ENCODE results near the gene SOCS7. TPM values are rescaled to one million over a fixed set of nuclear protein-coding genes. Genes with fewer than 3 reads are reported as not detected.

The SOCS7 gene
- total RNA-seq, 2 experiments from 2014 or later: 18.0 to 18.9 TPM

- peak overlapping the region; percentile 80 for H3K4me3 Mint-ChIP-seq
- H3K36me3 Mint-ChIP-seq (ENCODE audit: low read depth): no peaks in the 10 kb centered on the region
- ChIA-PET POLR2A (interaction anchor here (1.0 to 1.6 kb wide), 3 partner anchors 8 to 21 kb away, joined by 3 to 5 read pairs (median 3); no protein-coding TSS in a partner anchor), CTCF (interaction anchor here (0.9 to 11.9 kb wide), 20 partner anchors 11 to 576 kb away, joined by 3 to 203 read pairs (median 12); partner anchors contain the start of gene ARHGAP23)
- TF ChIP-seq CTCF (IDR thresholded peaks at IDR 0.05): no peak
- no peaks in the 10 kb centered on the region for H3K9me3 Mint-ChIP-seq
- ATAC-seq (no peak), DNase-seq (no peak)
- H3K27me3 Mint-ChIP-seq: no peaks in the 10 kb centered on the region
- peaks cover 30% of the 10 kb centered on the region for H3K4me1 Mint-ChIP-seq (ENCODE audit: low read depth)
- no peak overlapping the region for H3K27ac Mint-ChIP-seq
- intact Hi-C loops (cut with micrococcal nuclease): no loop called here
Measured at GRCh38 chr17:38350035-38350434, 1.6 kb upstream of the SOCS7 start.

GRCh38 chr17:38352245-38353085, 821 bp downstream of the SOCS7 start:
- POLR2A ChIA-PET: interaction anchor here (0.7 to 1.0 kb wide), 3 partner anchors 18 to 64 kb away, joined by 3 to 4 read pairs (median 3); no protein-coding TSS in a partner anchor
- Mint-ChIP-seq H3K4me1 (ENCODE audit: low read depth) (peaks cover 48% of the 10 kb centered on the region), H3K4me3 (peak overlapping the region; percentile 73), H3K27me3 (no peaks in the 10 kb centered on the region), H3K27ac (no peak overlapping the region), H3K9me3 (no peaks in the 10 kb centered on the region), H3K36me3 (ENCODE audit: low read depth) (no peaks in the 10 kb centered on the region)
- TF ChIP-seq CTCF (IDR thresholded peaks at IDR 0.05): no peak
- CTCF ChIA-PET: interaction anchor here (1.1 to 11.9 kb wide), 6 partner anchors 12 to 72 kb away, joined by 3 to 203 read pairs (median 8); no protein-coding TSS in a partner anchor
- intact Hi-C loops (cut with micrococcal nuclease): no loop called here
- peak; percentile 42 for DNase-seq
- no peak for ATAC-seq

GRCh38 chr17:38353086-38353604, 1.5 kb downstream of the SOCS7 start:
- POLR2A ChIA-PET: interaction anchor here (0.9 to 1.4 kb wide), 3 partner anchors 10 to 63 kb away, joined by 3 to 4 read pairs (median 3); no protein-coding TSS in a partner anchor
- ATAC-seq: no peak

GRCh38 chr17:38353668-38354067, 2.0 kb downstream of the SOCS7 start:
- H3K27me3 Mint-ChIP-seq: no peaks in the 10 kb centered on the region
- no peaks in the 10 kb centered on the region for H3K9me3 Mint-ChIP-seq
- CTCF ChIA-PET: interaction anchor here (0.5 to 11.9 kb wide), 9 partner anchors 11 to 1936 kb away, joined by 3 to 203 read pairs (median 4); partner anchors contain the start of gene ARHGAP23
- no peaks in the 10 kb centered on the region for H3K36me3 Mint-ChIP-seq (ENCODE audit: low read depth)
- DNase-seq: no peak
- POLR2A ChIA-PET: interaction anchor here (1.1 to 1.9 kb wide), 3 partner anchors 10 to 19 kb away, joined by 3 to 9 read pairs (median 3); no protein-coding TSS in a partner anchor
- ATAC-seq: no peak
- intact Hi-C loops (cut with micrococcal nuclease): no loop called here
- H3K4me1 Mint-ChIP-seq (ENCODE audit: low read depth): peaks cover 53% of the 10 kb centered on the region
- no peak overlapping the region for H3K27ac Mint-ChIP-seq
- peak overlapping the region; percentile 73 for H3K4me3 Mint-ChIP-seq
- no peak for TF ChIP-seq CTCF (IDR thresholded peaks at IDR 0.05)

More at GRCh38 chr17:38353086-38353604, 1.5 kb downstream of the SOCS7 start:
- DNase-seq: no peak
- Mint-ChIP-seq H3K27ac (no peak overlapping the region), H3K4me1 (ENCODE audit: low read depth) (peaks cover 52% of the 10 kb centered on the region), H3K9me3 (no peaks in the 10 kb centered on the region), H3K36me3 (ENCODE audit: low read depth) (no peaks in the 10 kb centered on the region), H3K27me3 (no peaks in the 10 kb centered on the region), H3K4me3 (peak overlapping the region; percentile 73)
- CTCF ChIA-PET: interaction anchor here (0.5 to 11.9 kb wide), 7 partner anchors 11 to 1936 kb away, joined by 3 to 203 read pairs (median 7); no protein-coding TSS in a partner anchor
- no peak for TF ChIP-seq CTCF (IDR thresholded peaks at IDR 0.05)
- intact Hi-C loops (cut with micrococcal nuclease): no loop called here
